ENCODE measurements around the gene OR1J1. TPM values are rescaled to one million over a fixed set of nuclear protein-coding genes. Genes with fewer than 3 reads are reported as not detected.

Gene OR1J1, protein sequence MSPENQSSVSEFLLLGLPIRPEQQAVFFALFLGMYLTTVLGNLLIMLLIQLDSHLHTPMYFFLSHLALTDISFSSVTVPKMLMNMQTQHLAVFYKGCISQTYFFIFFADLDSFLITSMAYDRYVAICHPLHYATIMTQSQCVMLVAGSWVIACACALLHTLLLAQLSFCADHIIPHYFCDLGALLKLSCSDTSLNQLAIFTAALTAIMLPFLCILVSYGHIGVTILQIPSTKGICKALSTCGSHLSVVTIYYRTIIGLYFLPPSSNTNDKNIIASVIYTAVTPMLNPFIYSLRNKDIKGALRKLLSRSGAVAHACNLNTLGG
- not detected for total RNA-seq

DNA sequence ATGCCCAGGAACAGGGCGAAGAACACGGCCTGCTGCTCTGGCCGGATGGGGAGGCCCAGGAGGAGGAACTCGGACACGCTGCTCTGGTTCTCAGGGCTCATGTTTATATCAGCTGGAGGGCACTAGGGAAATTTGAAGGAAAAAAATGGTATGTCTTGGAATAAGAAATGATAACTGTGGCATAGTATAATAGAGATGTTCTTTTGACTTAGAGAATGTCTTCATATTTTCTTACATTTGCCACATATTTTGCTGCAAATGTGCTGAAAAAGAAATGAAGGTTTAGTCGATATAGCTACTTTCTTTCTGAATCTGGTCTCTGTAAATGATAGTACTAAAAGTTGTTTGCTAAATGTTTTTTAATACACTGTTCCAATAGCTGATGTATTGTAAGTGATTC lies at the start of gene OR1J1:
TSS of gene OR1J1 (minus strand) at position 101 of the 400 bp plus-strand sequence. CDS start at position 101, 0 bp downstream.
- H3K36me3 Mint-ChIP-seq (ENCODE audit: insufficient read depth) = no peaks in the 10 kb centered on the region
- peaks cover 17% of the 10 kb centered on the region for H3K27me3 Mint-ChIP-seq (ENCODE audit: low read depth)
- DNase-seq (no peak), ATAC-seq (no peak)
- no peak within 1 kb of the TSS for H3K4me3 Mint-ChIP-seq
- no peaks in the 10 kb centered on the region for H3K9me3 Mint-ChIP-seq
- H3K4me1 Mint-ChIP-seq (ENCODE audit: low read depth) = no peaks in the 10 kb centered on the region

- no peak for ATAC-seq
- DNase-seq = no peak
- no peaks in the 10 kb centered on the region for H3K4me1 Mint-ChIP-seq (ENCODE audit: low read depth)
- H3K27me3 Mint-ChIP-seq (ENCODE audit: low read depth) = peaks cover 19% of the 10 kb centered on the region
- no peaks in the 10 kb centered on the region for H3K9me3 Mint-ChIP-seq
- H3K36me3 Mint-ChIP-seq (ENCODE audit: insufficient read depth) = peaks cover 2% of the 10 kb centered on the region
- no peak within 1 kb of the TSS for H3K4me3 Mint-ChIP-seq
Measured at GRCh38 chr9:122527193-122527592, 49.5 kb upstream of the OR1J1 start, which contains the start of gene OR1N1. OR1N1 (minus strand) TSS chr9:122527293; CDS start chr9:122527293, 0 bp downstream.

- Mint-ChIP-seq H3K27me3 (ENCODE audit: low read depth) (peaks cover 20% of the 10 kb centered on the region), H3K4me1 (ENCODE audit: low read depth) (no peaks in the 10 kb centered on the region), H3K4me3 (no peak overlapping the region), H3K9me3 (no peaks in the 10 kb centered on the region), H3K36me3 (ENCODE audit: insufficient read depth) (peaks cover 2% of the 10 kb centered on the region)
- DNase-seq (no peak), ATAC-seq (peak; percentile 35 to 48)
Measured at GRCh38 chr9:122526602-122527001, 48.9 kb upstream of the OR1J1 start.

DNA sequence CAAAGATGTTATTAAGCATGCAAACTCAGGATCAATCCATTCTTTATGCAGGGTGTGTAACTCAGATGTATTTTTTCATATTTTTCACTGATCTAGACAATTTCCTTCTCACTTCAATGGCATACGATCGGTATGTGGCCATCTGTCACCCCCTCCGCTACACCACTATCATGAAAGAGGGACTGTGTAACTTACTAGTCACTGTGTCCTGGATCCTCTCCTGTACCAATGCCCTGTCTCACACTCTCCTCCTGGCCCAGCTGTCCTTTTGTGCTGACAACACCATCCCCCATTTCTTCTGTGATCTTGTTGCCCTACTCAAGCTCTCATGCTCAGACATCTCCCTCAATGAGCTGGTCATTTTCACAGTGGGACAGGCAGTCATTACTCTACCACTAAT lies 41.6 kb upstream of the OR1J1 start:
- ATAC-seq (no peak), DNase-seq (no peak)
- Mint-ChIP-seq H3K27me3 (ENCODE audit: low read depth) (peaks cover 12% of the 10 kb centered on the region), H3K4me3 (no peak overlapping the region), H3K4me1 (ENCODE audit: low read depth) (no peaks in the 10 kb centered on the region), H3K36me3 (ENCODE audit: insufficient read depth) (no peaks in the 10 kb centered on the region), H3K9me3 (no peaks in the 10 kb centered on the region)

DNA sequence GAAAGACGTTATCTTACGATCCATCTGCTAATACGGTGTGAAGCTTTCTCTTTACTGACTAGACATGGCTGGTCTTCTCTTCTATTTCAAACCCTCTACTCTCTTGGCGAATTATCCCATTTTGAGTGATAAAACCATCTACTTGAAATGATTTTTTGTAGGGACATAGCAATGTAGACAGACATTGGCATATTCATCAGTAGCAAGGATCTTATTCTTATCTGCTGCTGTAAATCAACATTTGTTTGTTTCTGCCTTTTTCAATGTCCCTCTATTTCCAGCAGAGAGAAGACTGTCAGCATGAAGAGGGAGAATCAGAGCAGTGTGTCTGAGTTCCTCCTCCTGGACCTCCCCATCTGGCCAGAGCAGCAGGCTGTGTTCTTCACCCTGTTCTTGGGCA lies 41.1 kb upstream of the OR1J1 start, which contains the start of gene OR1J4:
TSS of gene OR1J4 (plus strand) at position 301 of the 400 bp plus-strand sequence. CDS start at position 301, 0 bp downstream.
- Mint-ChIP-seq H3K4me1 (ENCODE audit: low read depth) (no peaks in the 10 kb centered on the region), H3K36me3 (ENCODE audit: insufficient read depth) (no peaks in the 10 kb centered on the region), H3K4me3 (no peak within 1 kb of the TSS), H3K9me3 (no peaks in the 10 kb centered on the region), H3K27me3 (ENCODE audit: low read depth) (peaks cover 12% of the 10 kb centered on the region)
- DNase-seq (no peak), ATAC-seq (no peak)

DNA sequence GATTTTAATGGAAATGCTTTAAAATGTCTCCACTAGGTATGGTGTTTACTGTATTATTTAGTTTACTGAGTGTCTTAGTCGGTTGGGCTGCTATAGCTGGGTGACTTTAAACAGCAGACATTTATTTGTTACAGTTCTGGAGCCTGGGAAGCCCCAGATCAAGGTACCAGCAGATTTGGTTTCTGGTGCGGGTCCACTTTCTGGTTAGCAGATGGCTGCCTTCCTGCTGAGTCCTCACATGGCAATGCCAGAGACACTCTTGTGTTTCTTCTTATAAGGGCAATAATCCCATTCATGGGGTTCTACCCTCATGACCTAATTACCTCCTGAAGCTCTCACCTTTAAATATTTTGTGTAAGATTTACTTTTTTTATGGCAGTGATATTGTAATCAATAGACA lies 40.5 kb upstream of the OR1J1 start:
- no peaks in the 10 kb centered on the region for H3K36me3 Mint-ChIP-seq (ENCODE audit: insufficient read depth)
- no peaks in the 10 kb centered on the region for H3K4me1 Mint-ChIP-seq (ENCODE audit: low read depth)
- no peak overlapping the region for H3K4me3 Mint-ChIP-seq
- H3K9me3 Mint-ChIP-seq = no peaks in the 10 kb centered on the region
- H3K27me3 Mint-ChIP-seq (ENCODE audit: low read depth) = peaks cover 15% of the 10 kb centered on the region
- no peak for ATAC-seq
- no peak for DNase-seq

DNA sequence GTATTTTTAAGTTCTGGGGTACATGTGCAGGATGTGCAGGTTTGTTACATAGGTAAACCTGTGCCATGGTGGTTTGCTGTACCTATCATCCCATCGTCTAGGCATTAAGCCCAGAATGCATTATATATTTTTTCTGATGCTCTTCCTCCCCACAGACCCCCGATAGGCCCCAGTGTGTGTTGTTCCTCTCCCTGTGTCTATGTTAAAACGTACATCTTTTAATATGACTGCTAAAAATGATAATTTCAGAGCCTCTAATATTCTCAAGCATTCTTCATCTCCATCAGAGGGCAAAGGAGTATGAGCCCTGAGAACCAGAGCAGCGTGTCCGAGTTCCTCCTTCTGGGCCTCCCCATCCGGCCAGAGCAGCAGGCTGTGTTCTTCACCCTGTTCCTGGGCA lies 32.8 kb upstream of the OR1J1 start, which contains the start of gene OR1J2:
TSS of gene OR1J2 (plus strand) at position 301 of the 400 bp plus-strand sequence. CDS start at position 301, 0 bp downstream.
- Mint-ChIP-seq H3K27me3 (ENCODE audit: low read depth) (peaks cover 23% of the 10 kb centered on the region), H3K9me3 (no peaks in the 10 kb centered on the region), H3K4me3 (no peak within 1 kb of the TSS), H3K4me1 (ENCODE audit: low read depth) (no peaks in the 10 kb centered on the region), H3K36me3 (ENCODE audit: insufficient read depth) (no peaks in the 10 kb centered on the region)
- no peak for ATAC-seq
- DNase-seq = no peak

GRCh38 chr9:122506964-122507363 lies 29.2 kb upstream of the OR1J1 start:
- ATAC-seq (no peak), DNase-seq (no peak)
- Mint-ChIP-seq H3K36me3 (ENCODE audit: insufficient read depth) (no peaks in the 10 kb centered on the region), H3K4me1 (ENCODE audit: low read depth) (no peaks in the 10 kb centered on the region), H3K9me3 (no peaks in the 10 kb centered on the region), H3K4me3 (no peak overlapping the region), H3K27me3 (ENCODE audit: low read depth) (peaks cover 17% of the 10 kb centered on the region)

GRCh38 chr9:122498883-122499288 lies 21.2 kb upstream of the OR1J1 start:
- ATAC-seq (peak; percentile 48 to 60), DNase-seq (no peak)
- no peak overlapping the region for H3K4me3 Mint-ChIP-seq
- H3K4me1 Mint-ChIP-seq (ENCODE audit: low read depth) = no peaks in the 10 kb centered on the region
- no peaks in the 10 kb centered on the region for H3K36me3 Mint-ChIP-seq (ENCODE audit: insufficient read depth)
- peaks cover 36% of the 10 kb centered on the region for H3K27me3 Mint-ChIP-seq (ENCODE audit: low read depth)
- H3K9me3 Mint-ChIP-seq = peaks cover 7% of the 10 kb centered on the region

DNA sequence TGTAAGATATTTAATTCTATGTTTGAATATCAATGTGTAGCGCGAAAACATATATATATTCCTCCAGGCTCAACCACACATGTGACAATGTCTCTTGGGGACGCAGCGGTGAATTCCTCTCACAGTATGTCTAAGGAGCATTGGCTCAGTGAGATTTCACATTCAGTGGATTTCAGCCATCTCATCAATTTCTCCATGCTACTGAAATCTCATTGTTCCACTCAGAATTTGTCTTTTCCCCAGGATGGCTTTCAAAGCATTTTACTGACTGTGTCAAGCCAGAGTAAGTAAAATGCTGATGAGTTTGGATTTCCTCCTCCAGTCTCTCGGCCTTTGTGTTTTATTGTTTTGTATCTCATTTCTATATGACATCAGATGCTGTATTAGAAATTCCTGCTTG lies 1.3 kb upstream of the OR1J1 start:
- DNase-seq = no peak

GRCh38 chr9:122477346-122477745 lies 380 bp downstream of the OR1J1 start:
- DNase-seq (no peak), ATAC-seq (peak; percentile 40 to 62)
- peaks cover 17% of the 10 kb centered on the region for H3K27me3 Mint-ChIP-seq (ENCODE audit: low read depth)
- H3K4me3 Mint-ChIP-seq = no peak overlapping the region
- H3K36me3 Mint-ChIP-seq (ENCODE audit: insufficient read depth) = no peaks in the 10 kb centered on the region
- H3K9me3 Mint-ChIP-seq = no peaks in the 10 kb centered on the region
- H3K4me1 Mint-ChIP-seq (ENCODE audit: low read depth) = no peaks in the 10 kb centered on the region

More for the DNA sequence above, 1.3 kb upstream of the OR1J1 start:
- Mint-ChIP-seq H3K9me3 (no peaks in the 10 kb centered on the region), H3K4me3 (no peak overlapping the region), H3K27me3 (ENCODE audit: low read depth) (peaks cover 15% of the 10 kb centered on the region), H3K36me3 (ENCODE audit: insufficient read depth) (no peaks in the 10 kb centered on the region), H3K4me1 (ENCODE audit: low read depth) (no peaks in the 10 kb centered on the region)
- no peak for ATAC-seq

DNA sequence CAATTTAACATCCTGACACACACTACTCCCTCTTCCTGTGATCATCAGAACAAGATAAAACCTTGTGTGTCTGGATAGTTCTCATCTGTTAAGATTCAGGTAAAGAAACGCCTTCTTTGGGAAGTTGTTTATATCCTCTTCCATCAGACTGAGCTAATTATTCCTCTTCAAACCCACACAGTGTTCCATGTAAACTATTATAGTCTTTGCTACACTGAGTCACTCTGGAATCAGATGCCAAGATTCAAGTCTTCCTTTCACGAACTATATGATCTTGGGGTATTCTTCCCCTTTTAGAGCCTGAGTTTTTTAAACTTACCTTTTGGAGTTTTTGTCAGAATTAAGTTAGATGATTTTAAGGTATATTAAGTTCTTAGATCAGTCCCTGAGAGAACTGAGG lies 2.0 kb downstream of the OR1J1 start:
- Mint-ChIP-seq H3K36me3 (ENCODE audit: insufficient read depth) (no peaks in the 10 kb centered on the region), H3K9me3 (no peaks in the 10 kb centered on the region), H3K4me3 (no peak overlapping the region), H3K4me1 (ENCODE audit: low read depth) (no peaks in the 10 kb centered on the region), H3K27me3 (ENCODE audit: low read depth) (peaks cover 12% of the 10 kb centered on the region)
- DNase-seq = no peak
- ATAC-seq = no peak

GRCh38 chr9:122474561-122474960 lies 3.2 kb downstream of the OR1J1 start:
- Mint-ChIP-seq H3K27me3 (ENCODE audit: low read depth) (peaks cover 12% of the 10 kb centered on the region), H3K36me3 (ENCODE audit: insufficient read depth) (no peaks in the 10 kb centered on the region), H3K9me3 (no peaks in the 10 kb centered on the region), H3K4me1 (ENCODE audit: low read depth) (no peaks in the 10 kb centered on the region), H3K4me3 (no peak overlapping the region)
- no peak for DNase-seq
- no peak for ATAC-seq

DNA sequence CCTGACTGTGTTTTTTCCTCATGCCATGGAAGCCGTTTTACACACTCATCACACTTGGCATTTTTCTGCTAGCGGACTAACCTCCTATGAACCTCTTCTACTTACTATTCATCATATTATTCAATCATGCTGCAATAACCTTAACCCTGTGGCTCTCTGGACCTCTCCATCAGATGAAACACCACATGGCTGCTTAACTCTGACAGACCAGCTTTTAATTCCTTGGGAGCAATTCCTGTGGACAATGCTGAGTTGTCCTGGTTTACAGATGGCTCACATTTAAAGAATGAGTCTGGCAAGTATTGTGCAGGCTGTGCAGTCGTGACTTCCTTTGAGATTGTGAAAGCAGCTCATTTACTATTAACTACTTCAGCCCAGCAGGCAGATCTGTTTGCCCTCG lies 9.0 kb downstream of the OR1J1 start:
- no peaks in the 10 kb centered on the region for H3K9me3 Mint-ChIP-seq
- no peak overlapping the region for H3K4me3 Mint-ChIP-seq
- no peaks in the 10 kb centered on the region for H3K36me3 Mint-ChIP-seq (ENCODE audit: insufficient read depth)
- peaks cover 8% of the 10 kb centered on the region for H3K4me1 Mint-ChIP-seq (ENCODE audit: low read depth)
- DNase-seq (no peak), ATAC-seq (no peak)
- peaks cover under 1% of the 10 kb centered on the region for H3K27me3 Mint-ChIP-seq (ENCODE audit: low read depth)

GRCh38 chr9:122466456-122466855 lies 11.3 kb downstream of the OR1J1 start:
- Mint-ChIP-seq H3K4me1 (ENCODE audit: low read depth) (peaks cover 8% of the 10 kb centered on the region), H3K4me3 (no peak overlapping the region), H3K27me3 (ENCODE audit: low read depth) (peaks cover 14% of the 10 kb centered on the region), H3K9me3 (no peaks in the 10 kb centered on the region), H3K36me3 (ENCODE audit: insufficient read depth) (no peaks in the 10 kb centered on the region)
- no peak for ATAC-seq
- DNase-seq = no peak

Data from activated T-cell treated with anti-CD3 and anti-CD28 coated beads, Interleukin-2, amount 50 U/mL, for 4 hours (primary cell).